Forelimb muscle (tissue), 1 donor: ENCODE data around the gene PCDHGA10. TPM values are rescaled to one million over a fixed set of nuclear protein-coding genes. Genes with fewer than 3 reads are reported as not detected.
"Not testable (repeated sequence)": the region's sequence is repeated elsewhere in the genome, so short reads cannot be mapped to it uniquely, and the experiment has no call there.

Source experiments
- DNase-seq: peaks from one replicate; pipeline ENCODE4 v3.0.0-alpha.2; 2013; ENCODE audit warnings: low read depth
- polyA plus RNA-seq: library from polyadenylated mRNA; unstranded; fragments of 120-200 nt; gene quantifications from one replicate; pipeline ENCODE4 v1.2.1, GENCODE V29; 2013; ENCODE audit not compliant: insufficient read length

The PCDHGA10 gene
- polyA plus RNA-seq, 1 donor = 1.4 TPM

DNA sequence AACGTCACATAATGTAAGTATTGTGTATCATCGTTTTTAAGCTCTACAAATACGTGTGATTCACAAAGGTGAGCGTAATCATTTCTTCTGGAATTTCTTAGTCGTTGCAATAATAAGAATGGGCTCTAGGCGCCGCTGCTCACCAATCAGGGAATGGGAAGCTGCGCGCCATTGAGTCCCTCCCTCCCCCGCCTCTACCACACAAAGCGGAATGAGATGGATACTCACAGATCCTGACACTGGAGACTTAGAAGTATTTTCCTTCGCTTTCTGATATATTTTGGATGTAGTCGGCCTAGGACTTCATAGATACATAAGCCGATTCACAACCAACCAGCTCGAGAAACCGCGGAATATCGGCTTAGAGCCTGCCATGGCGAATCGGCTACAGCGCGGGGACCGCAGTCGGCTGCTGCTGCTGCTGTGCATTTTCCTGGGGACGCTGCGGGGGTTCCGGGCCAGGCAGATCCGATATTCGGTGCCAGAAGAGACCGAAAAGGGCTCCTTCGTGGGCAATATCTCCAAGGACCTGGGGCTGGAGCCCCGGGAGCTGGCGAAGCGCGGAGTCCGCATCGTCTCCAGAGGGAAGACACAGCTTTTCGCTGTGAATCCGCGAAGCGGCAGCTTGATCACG lies 8.2 kb downstream of the PCDHGA10 start, which contains the start of gene PCDHGA11:
PCDHGA11 (plus strand) TSS at position 197 of the 634 bp plus-strand sequence; CDS start at position 374, 177 bp downstream.
- no peak for DNase-seq

DNA sequence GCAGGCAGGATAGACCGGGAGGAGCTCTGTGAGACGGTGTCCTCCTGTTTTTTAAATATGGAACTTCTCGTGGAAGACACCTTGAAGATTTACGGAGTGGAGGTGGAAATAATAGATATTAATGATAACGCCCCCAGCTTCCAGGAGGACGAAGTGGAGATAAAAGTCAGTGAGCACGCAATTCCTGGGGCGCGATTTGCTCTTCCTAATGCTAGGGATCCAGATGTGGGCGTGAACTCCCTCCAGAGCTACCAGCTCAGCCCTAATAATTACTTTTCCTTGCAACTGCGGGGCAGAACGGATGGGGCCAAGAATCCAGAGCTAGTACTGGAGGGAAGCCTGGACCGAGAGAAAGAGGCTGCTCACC lies 8.7 kb downstream of the PCDHGA10 start:
- no peak for DNase-seq

DNA sequence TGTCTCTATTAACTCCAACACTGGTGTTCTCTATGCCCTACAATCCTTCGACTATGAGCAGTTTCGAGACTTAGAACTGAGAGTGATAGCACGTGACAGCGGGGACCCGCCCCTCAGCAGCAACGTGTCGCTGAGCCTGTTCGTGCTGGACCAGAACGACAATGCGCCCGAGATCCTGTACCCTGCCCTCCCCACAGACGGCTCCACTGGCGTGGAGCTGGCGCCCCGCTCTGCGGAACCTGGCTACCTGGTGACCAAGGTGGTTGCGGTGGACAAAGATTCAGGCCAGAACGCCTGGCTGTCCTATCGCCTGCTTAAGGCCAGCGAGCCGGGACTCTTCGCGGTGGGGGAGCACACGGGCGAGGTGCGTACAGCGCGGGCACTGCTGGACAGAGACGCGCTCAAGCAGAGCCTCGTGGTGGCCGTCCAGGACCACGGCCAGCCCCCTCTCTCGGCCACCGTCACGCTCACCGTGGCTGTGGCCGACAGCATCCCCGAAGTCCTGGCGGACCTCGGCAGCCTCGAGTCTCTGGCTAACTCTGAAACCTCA lies 10.0 kb downstream of the PCDHGA10 start:
- no peak for DNase-seq

DNA sequence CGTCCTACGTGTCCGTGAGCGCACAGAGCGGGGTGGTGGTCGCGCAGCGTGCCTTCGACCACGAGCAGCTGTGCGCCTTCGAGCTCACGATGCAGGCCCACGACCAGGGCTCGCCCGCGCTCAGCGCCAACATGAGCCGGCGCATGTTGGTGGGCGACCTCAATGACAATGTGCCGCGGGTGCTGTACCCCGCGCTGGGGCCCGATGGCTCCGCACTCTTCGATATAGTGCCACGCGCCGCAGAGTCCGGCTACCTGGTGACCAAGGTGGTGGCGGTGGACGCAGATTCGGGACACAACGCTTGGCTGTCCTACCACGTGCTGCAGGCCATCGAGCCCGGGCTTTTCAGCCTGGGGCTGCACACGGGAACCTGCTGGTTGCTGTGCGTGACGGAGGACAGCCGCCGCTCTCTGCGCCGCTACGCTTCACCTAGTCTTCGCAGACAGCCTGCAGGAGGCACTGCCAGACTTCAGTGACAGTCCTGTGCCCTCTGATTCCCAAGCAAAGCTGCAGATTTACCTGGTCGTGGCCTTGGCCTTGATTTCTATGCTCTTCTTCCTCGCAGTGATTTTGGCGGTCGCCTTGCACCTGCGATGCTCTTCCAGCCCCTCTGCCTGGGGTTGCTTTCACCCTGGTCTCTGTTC lies 15.1 kb downstream of the PCDHGA10 start:
- DNase-seq = no peak

DNA sequence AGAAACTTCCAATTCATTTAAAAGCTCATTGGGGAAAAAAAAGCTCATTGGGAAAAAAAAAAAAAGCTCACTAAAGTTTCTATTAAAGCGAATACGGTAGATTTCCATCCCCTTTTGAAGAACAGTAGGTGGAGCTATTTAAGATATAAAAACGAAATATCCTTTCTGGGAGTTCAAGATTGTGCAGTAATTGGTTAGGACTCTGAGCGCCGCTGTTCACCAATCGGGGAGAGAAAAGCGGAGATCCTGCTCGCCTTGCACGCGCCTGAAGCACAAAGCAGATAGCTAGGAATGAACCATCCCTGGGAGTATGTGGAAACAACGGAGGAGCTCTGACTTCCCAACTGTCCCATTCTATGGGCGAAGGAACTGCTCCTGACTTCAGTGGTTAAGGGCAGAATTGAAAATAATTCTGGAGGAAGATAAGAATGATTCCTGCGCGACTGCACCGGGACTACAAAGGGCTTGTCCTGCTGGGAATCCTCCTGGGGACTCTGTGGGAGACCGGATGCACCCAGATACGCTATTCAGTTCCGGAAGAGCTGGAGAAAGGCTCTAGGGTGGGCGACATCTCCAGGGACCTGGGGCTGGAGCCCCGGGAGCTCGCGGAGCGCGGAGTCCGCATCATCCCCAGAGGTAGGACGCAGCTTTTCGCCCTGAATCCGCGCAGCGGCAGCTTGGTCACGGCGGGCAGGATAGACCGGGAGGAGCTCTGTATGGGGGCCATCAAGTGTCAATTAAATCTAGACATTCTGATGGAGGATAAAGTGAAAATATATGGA lies 17.7 kb downstream of the PCDHGA10 start, which contains the start of gene PCDHGA12:
PCDHGA12 (plus strand) TSS at position 176 of the 782 bp plus-strand sequence; CDS start at position 429, 253 bp downstream.
- DNase-seq = no peak

DNA sequence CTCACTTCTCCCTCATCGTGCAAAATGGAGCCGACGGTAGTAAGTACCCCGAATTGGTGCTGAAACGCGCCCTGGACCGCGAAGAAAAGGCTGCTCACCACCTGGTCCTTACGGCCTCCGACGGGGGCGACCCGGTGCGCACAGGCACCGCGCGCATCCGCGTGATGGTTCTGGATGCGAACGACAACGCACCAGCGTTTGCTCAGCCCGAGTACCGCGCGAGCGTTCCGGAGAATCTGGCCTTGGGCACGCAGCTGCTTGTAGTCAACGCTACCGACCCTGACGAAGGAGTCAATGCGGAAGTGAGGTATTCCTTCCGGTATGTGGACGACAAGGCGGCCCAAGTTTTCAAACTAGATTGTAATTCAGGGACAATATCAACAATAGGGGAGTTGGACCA lies 18.5 kb downstream of the PCDHGA10 start:
- DNase-seq = no peak

DNA sequence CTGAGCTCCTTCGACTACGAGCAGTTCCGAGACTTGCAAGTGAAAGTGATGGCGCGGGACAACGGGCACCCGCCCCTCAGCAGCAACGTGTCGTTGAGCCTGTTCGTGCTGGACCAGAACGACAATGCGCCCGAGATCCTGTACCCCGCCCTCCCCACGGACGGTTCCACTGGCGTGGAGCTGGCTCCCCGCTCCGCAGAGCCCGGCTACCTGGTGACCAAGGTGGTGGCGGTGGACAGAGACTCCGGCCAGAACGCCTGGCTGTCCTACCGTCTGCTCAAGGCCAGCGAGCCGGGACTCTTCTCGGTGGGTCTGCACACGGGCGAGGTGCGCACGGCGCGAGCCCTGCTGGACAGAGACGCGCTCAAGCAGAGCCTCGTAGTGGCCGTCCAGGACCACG lies 19.5 kb downstream of the PCDHGA10 start:
- DNase-seq = not testable (repeated sequence)

DNA sequence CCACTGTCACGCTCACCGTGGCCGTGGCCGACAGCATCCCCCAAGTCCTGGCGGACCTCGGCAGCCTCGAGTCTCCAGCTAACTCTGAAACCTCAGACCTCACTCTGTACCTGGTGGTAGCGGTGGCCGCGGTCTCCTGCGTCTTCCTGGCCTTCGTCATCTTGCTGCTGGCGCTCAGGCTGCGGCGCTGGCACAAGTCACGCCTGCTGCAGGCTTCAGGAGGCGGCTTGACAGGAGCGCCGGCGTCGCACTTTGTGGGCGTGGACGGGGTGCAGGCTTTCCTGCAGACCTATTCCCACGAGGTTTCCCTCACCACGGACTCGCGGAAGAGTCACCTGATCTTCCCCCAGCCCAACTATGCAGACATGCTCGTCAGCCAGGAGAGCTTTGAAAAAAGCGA lies 19.9 kb downstream of the PCDHGA10 start:
- not testable (repeated sequence) for DNase-seq

DNA sequence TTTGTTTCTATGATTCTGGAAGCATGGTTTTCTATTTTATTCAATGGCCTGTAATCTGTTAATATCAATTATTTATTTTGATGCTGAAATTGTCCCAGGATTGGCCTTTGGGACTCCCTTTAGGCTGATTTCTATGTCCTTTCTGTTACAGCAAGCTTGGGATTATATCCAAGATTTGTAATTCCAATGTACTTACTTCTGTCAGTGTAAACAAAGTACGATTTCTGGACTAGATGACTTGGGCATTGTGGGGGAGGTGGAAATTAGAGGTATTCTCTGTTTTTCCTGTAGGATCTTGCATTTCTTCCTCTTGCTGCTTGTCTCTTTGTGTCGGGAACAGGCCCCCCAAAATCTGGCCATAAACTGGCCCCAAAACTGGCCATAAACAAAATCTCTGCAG lies 21.2 kb downstream of the PCDHGA10 start:
- no peak for DNase-seq

DNA sequence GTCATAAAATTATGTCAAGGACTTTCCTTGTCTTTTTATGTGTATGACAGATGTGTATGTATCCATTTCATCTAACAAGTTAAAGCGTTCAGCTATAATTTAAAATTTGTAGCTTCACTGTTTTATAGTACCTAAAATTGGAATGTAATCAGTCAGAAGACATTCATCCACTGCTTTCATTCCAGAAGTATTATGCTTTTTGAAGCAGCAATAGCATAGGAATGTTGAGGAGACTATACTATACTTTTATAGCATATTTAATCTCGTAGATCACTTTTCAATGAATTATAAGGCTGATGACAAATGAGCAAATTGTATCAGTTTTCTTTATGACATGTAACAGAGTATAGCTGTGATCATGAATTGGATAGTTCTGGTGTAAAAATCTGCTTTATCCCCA lies 24.4 kb downstream of the PCDHGA10 start:
- no peak for DNase-seq

DNA sequence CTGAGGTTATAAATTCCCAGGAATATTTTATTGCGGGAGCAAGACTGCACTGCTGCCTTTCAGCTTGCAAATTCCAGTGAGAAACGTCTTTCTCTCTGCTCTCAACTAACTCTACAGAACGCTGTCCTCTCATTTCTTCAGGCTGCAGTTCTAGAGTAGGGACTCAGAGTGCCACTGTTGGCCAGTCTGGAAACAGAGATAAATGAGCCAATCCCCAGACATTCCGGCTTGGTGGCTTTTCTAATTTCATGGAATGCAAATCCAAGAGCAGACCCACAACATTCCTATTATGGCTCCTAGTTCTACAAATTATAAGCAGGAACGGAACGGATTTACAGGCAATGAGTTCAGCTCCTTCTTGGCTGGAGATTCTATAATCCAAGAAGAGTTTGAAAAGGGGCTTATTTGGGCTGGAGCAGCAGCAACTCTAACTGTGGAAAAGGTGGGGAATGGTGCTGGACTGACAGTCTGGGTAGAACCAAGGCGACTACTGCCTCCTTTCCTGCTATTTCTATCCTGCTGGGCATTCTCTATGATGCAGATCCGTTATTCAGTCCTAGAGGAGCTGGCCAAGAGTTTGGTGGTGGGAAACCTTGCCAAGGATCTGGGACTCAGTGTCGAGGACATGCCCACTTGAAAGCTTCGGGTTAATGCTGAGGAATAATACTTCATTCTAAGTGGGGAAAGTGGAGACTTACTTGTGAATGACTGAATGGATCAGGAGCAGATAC lies 26.8 kb downstream of the PCDHGA10 start:
- DNase-seq = no peak

DNA sequence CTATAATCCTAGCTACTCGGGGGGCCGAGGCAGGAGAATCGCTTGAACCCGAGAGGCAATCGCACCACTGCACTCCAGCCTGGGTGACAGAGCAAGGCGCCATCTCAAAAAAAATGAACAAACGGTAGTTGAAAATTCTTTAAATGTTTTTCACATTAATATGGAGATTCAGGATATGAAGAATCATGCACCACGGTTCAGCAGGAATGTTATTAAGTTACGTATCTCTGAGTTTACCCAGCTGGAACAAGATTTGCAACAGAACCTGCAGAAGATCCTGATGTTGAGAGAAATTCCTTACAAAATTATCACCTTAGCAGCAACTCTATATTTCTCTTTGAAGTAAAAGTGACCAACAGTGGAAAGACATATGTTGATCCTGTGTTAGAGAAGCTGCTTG lies 27.6 kb downstream of the PCDHGA10 start:
- DNase-seq = no peak

DNA sequence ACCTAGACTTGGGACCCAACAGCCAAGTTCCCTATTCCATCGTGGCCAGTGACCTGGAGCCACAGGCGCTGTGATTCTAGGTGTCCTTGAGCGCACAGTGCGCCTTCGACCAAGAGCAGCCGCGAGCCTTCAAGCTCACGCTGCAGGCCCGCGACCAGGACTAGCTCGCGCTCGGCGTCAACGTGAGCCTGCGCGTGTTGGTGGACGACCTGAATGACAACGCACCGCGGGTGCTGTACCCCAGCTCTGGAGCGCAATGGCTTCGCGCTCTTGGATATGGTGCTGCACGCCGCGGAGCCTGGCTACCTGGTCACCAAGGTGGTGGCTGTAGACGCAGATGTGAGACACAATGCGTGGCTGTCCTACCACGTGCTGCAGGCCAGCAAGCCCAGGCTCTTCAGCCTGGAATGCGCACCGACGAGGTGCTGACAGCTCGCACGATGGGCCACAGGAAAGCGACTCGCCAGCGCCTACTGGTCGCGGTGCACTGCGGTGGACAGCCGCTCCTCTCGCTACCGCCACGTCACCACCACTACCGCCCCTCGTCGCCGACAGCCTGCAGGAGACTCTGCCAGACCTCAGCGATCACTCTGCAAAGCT lies 28.9 kb downstream of the PCDHGA10 start:
- no peak for DNase-seq

DNA sequence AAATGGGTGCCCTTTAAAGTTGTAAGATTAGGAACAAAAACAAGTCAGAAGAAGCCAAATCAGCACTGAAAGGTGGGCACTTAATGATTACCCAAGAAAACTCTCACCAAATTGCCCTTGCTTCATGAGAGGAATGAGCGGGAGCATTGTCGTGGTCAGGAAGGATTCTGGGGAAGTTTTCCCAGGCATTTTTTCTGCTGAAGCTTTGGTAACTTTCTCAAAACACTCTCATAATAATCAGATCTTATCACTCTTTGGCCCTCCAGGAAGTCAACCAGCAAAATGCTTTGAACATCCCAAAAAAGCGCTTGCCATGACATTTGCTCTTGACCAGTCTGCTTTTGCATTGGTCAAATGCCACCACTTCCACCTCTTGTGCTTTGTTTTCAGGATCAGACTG lies 52.6 kb downstream of the PCDHGA10 start:
- no peak for DNase-seq

Other genes starting within 250 kb of the PCDHGA10 start
- 1.9 TPM for gene PCDHB7, start 240.3 kb upstream of the PCDHGA10 start, polyA plus RNA-seq
- gene PCDHB8, start 235.2 kb upstream of the PCDHGA10 start, polyA plus RNA-seq = 1.8 TPM
- gene PCDHB16, start 230.6 kb upstream of the PCDHGA10 start, polyA plus RNA-seq = 2.5 TPM
- 2.9 TPM for gene PCDHB9, start 225.8 kb upstream of the PCDHGA10 start, polyA plus RNA-seq
- 3.6 TPM for gene PCDHB10, start 220.6 kb upstream of the PCDHGA10 start, polyA plus RNA-seq
- 2.2 TPM for gene PCDHB11, start 213.4 kb upstream of the PCDHGA10 start, polyA plus RNA-seq
- 2.5 TPM for gene PCDHB12, start 204.3 kb upstream of the PCDHGA10 start, polyA plus RNA-seq
- 2.4 TPM for gene PCDHB13, start 199.1 kb upstream of the PCDHGA10 start, polyA plus RNA-seq
- gene PCDHB14, start 189.6 kb upstream of the PCDHGA10 start, polyA plus RNA-seq = 6.3 TPM
- gene PCDHB15, start 167.6 kb upstream of the PCDHGA10 start, polyA plus RNA-seq = 7.0 TPM
- gene SLC25A2, start 108.9 kb upstream of the PCDHGA10 start, polyA plus RNA-seq = 0.10 TPM
- gene TAF7, start 92.2 kb upstream of the PCDHGA10 start, polyA plus RNA-seq = 76.1 TPM
- 0.58 TPM for gene PCDHGA1, start 82.5 kb upstream of the PCDHGA10 start, polyA plus RNA-seq
- 2.1 TPM for gene PCDHGA2, start 74.2 kb upstream of the PCDHGA10 start, polyA plus RNA-seq
- 1.1 TPM for gene PCDHGA3, start 69.2 kb upstream of the PCDHGA10 start, polyA plus RNA-seq
- gene PCDHGB1, start 62.9 kb upstream of the PCDHGA10 start, polyA plus RNA-seq = 0.49 TPM
- gene PCDHGA4, start 58.0 kb upstream of the PCDHGA10 start, polyA plus RNA-seq = 1.0 TPM
- 1.7 TPM for gene PCDHGB2, start 53.0 kb upstream of the PCDHGA10 start, polyA plus RNA-seq
- gene PCDHGA5, start 48.8 kb upstream of the PCDHGA10 start, polyA plus RNA-seq = 2.6 TPM
- gene PCDHGB3, start 42.7 kb upstream of the PCDHGA10 start, polyA plus RNA-seq = 1.6 TPM
- 2.6 TPM for gene PCDHGA6, start 39.1 kb upstream of the PCDHGA10 start, polyA plus RNA-seq
- 1.4 TPM for gene PCDHGA7, start 30.2 kb upstream of the PCDHGA10 start, polyA plus RNA-seq
- 1.7 TPM for gene PCDHGB4, start 25.3 kb upstream of the PCDHGA10 start, polyA plus RNA-seq
- gene PCDHGA8, start 20.4 kb upstream of the PCDHGA10 start, polyA plus RNA-seq = 0.73 TPM
- gene PCDHGB5, start 15.0 kb upstream of the PCDHGA10 start, polyA plus RNA-seq = 3.1 TPM
- 3.3 TPM for gene PCDHGA9, start 10.2 kb upstream of the PCDHGA10 start, polyA plus RNA-seq
- gene PCDHGB6, start 5.0 kb upstream of the PCDHGA10 start, polyA plus RNA-seq = 3.5 TPM
- 7.0 TPM for gene PCDHGB7, start 4.7 kb downstream of the PCDHGA10 start, polyA plus RNA-seq
- gene PCDHGA11, start 8.1 kb downstream of the PCDHGA10 start, polyA plus RNA-seq = 2.7 TPM
- 1.7 TPM for gene PCDHGA12, start 17.5 kb downstream of the PCDHGA10 start, polyA plus RNA-seq
- 83.8 TPM for gene PCDHGC3, start 63.0 kb downstream of the PCDHGA10 start, polyA plus RNA-seq
- gene PCDHGC4, start 72.0 kb downstream of the PCDHGA10 start, polyA plus RNA-seq = 1.8 TPM
- gene PCDHGC5, start 76.1 kb downstream of the PCDHGA10 start, polyA plus RNA-seq = 0.78 TPM
- 20.1 TPM for gene DIAPH1, start 206.0 kb downstream of the PCDHGA10 start, polyA plus RNA-seq
- gene HDAC3, start 223.9 kb downstream of the PCDHGA10 start, polyA plus RNA-seq = 47.7 TPM
- 0.15 TPM for gene RELL2, start 224.0 kb downstream of the PCDHGA10 start, polyA plus RNA-seq
- 6.5 TPM for gene FCHSD1, start 238.4 kb downstream of the PCDHGA10 start, polyA plus RNA-seq